Ascending aorta (tissue), 2 donors: ENCODE results near the gene RIPOR1. TPM values are rescaled to one million over a fixed set of nuclear protein-coding genes. Genes with fewer than 3 reads are reported as not detected.
"Not testable (repeated sequence)": the region's sequence is repeated elsewhere in the genome, so short reads cannot be mapped to it uniquely, and the experiment has no call there.

Experiments used
- DNase-seq, 2 donors: peaks; one replicate each; pipeline ENCODE4 v3.0.0-alpha.2; 2019; ENCODE audit warnings: low spot score in 2 of 2
- H3K27ac ChIP-seq, 2 donors: fragments of 200-600 bp; sonication (generic); one replicate each; pipeline ENCODE4 v1.5.1; 2016 to 2017; ENCODE audit warnings: mild to moderate bottlenecking in 1 of 2
- H3K27me3 ChIP-seq: fragments of 200-600 bp; sonication (generic); one replicate; pipeline ENCODE4 v1.5.1; 2017
- H3K36me3 ChIP-seq, 2 donors: fragments of 200-600 bp; sonication (generic); one replicate each; pipeline ENCODE4 v1.5.1; 2016
- H3K4me1 ChIP-seq, 2 donors: fragments of 200-600 bp; sonication (generic); one replicate each; pipeline ENCODE4 v1.5.1; 2016 to 2017; ENCODE audit warnings: mild to moderate bottlenecking in 1 of 2
- H3K4me3 ChIP-seq, 2 donors: fragments of 200-600 bp; sonication (generic); one replicate each; pipeline ENCODE4 v1.5.1; 2016 to 2017; ENCODE audit warnings: mild to moderate bottlenecking in 1 of 2
- H3K9me3 ChIP-seq, 2 donors: fragments of 200-600 bp; sonication (generic); one replicate each; pipeline ENCODE4 v1.5.1; 2016
- intact Hi-C: fragments of 100-400 bp; cut with DNase I; formaldehyde crosslinking; loops from one replicate; pipeline ENCODE4 v1.15.1; 2023
- total RNA-seq: library from RNA; depleted of rRNA; stranded (reverse); fragments of >200 nt; gene quantifications from one replicate; pipeline ENCODE4 v1.1.0, GENCODE V29; 2016
- TF ChIP-seq, protein P1 (sequence below), 3 experiments: fragments of 200-600 bp in 2 of 3; fragments of 450-650 bp in 1 of 3; sonication (generic) in 2 of 3; IDR thresholded peaks; one replicate each; pipeline ENCODE4 v1.5.1; 2016 to 2019; ENCODE audit warnings: antibody characterized with exemption in 3 of 3, mild to moderate bottlenecking in 1 of 3, moderate library complexity in 1 of 3

RIPOR1 gene
- total RNA-seq, 1 donor from 2014 or later, result 182 TPM

DNA sequence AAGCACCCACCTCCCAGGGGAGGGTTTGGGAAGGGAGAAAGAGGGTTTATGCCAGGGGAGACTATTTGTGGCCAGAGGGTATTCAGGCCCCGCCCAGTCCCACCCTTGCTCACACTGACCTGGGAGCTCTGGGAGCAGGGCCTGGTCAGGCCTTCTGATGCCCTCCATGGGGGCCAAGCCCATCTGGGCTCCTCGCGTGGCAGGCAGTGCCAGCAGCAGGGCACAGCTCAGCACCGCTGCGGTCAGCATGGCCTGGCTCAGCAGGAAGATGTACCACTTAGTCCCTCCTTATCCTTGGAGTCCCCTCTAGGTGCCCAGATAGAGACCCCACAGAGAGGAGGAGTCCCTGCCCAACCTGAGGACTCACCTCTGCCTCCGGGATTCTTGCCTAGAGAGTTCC is 45.5 kb upstream of the RIPOR1 start, which contains the start of gene AGRP:
AGRP (minus strand) TSS at position 398 of the 400 bp plus-strand sequence; CDS start at position 249, 149 bp downstream.
- Histone ChIP-seq H3K9me3 (no peaks in the 10 kb centered on the region), H3K27me3 (no peaks in the 10 kb centered on the region), H3K27ac (no peak within 1 kb of the TSS), H3K36me3 (no peaks in the 10 kb centered on the region), H3K4me3 (peak within 1 kb of the TSS in 1 of 2 donors; percentile 73), H3K4me1 (peaks cover 4 to 24% of the 10 kb centered on the region in 2 donors)
- intact Hi-C loops, result loop anchor here (5.0 kb wide), 1 partner anchor 79 kb away; the partner anchor contains the start of gene CTCF
- no peak for DNase-seq
- TF ChIP-seq, protein P1, sequence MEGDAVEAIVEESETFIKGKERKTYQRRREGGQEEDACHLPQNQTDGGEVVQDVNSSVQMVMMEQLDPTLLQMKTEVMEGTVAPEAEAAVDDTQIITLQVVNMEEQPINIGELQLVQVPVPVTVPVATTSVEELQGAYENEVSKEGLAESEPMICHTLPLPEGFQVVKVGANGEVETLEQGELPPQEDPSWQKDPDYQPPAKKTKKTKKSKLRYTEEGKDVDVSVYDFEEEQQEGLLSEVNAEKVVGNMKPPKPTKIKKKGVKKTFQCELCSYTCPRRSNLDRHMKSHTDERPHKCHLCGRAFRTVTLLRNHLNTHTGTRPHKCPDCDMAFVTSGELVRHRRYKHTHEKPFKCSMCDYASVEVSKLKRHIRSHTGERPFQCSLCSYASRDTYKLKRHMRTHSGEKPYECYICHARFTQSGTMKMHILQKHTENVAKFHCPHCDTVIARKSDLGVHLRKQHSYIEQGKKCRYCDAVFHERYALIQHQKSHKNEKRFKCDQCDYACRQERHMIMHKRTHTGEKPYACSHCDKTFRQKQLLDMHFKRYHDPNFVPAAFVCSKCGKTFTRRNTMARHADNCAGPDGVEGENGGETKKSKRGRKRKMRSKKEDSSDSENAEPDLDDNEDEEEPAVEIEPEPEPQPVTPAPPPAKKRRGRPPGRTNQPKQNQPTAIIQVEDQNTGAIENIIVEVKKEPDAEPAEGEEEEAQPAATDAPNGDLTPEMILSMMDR (IDR thresholded peaks at IDR 0.05), result no peak

DNA sequence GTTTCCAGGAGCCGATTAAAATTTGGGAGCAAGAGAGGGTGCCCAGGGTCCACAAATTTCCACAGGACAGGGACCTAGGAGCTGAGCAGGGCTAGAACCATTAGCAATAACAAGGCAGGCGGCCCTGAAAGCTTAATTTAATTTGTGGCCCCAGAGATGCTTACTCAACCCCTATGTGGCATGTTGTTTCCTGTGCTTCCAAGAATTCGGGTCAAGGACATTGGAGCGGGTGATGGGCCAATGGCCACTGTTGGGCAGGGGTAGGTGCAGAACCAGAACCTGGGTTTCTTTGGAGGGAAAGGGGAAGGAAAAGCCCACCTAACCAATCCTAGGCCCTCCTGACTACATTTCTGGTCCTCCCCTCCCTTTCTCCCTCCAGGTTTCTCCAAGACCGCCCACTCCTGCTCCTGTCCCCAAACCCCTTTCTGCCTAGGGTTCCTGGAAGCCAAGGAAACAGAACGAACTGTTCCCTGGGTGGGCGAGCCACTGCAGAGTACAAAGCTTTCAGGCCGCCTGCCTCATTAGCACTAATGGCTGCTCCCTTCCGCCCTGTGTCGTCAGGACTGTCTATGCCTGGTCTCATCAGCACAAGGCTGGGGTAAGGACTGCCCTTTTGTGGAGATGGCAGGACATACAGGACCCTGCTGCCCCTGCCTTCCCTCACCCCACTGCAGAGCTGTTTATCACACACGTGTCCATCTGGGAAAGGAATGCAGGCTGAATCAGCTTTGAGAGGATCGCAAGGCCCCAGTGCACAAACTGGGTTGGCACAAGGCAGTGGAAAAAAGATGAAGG is 44.7 kb upstream of the RIPOR1 start:
- no peak overlapping the region for H3K27ac ChIP-seq
- no peaks in the 10 kb centered on the region for H3K9me3 ChIP-seq
- intact Hi-C loops, result loop anchor here (5.0 kb wide), 1 partner anchor 78 kb away; the partner anchor contains the start of gene CTCF

DNA sequence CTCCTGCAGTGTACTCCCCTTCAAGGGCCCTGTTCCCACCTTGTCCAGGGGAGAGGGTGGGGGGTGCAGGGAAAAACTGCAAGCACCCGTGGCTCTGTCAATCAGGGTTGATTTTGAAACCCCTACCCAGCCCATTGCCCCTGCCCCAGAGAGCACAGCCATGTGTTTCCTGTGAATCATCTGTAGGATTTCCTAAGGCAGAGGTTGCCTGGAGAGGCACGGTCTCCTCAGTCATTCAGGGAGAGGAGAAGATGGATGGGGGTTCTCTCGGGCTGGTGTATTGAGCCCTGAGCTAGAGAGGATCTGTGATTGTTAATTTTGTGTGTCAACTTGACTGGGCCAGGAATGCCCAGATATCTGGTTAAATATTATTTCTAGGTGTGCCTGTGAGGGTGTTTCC is 41.8 kb upstream of the RIPOR1 start:
- Histone ChIP-seq H3K36me3 (no peaks in the 10 kb centered on the region), H3K4me3 (no peak overlapping the region), H3K4me1 (peaks cover 4 to 15% of the 10 kb centered on the region in 2 donors), H3K27me3 (no peaks in the 10 kb centered on the region), H3K27ac (no peak overlapping the region), H3K9me3 (no peaks in the 10 kb centered on the region)
- TF ChIP-seq, protein P1 (IDR thresholded peaks at IDR 0.05), result no peak
- intact Hi-C loops, result no loop called here
- DNase-seq, result no peak

More for the DNA sequence above, 44.7 kb upstream of the RIPOR1 start:
- no peak for DNase-seq
- Histone ChIP-seq H3K27me3 (no peaks in the 10 kb centered on the region), H3K36me3 (no peaks in the 10 kb centered on the region), H3K4me3 (no peak overlapping the region), H3K4me1 (peaks cover 4 to 23% of the 10 kb centered on the region in 2 donors)
- TF ChIP-seq, protein P1 (IDR thresholded peaks at IDR 0.05), result no peak

DNA sequence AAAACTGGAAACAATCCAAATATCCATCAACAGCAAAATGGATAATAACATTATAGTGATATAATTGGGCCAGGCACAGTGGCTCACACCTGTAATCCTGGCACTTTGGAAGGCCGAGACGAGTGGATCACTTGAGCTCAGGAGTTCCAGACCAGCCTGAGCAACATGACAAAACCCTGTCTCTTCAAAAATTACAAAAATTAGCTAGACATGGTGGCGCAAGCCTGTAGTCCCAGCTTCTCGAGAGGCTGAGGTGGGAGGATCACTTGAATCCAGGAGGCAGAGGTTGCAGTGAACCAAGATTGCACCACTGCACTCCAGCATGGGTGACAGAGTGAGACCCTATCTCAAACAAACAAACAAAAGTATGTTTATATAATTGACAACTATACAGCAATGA is 41.1 kb upstream of the RIPOR1 start:
- DNase-seq, H3K4me3 ChIP-seq, H3K27ac ChIP-seq, H3K4me1 ChIP-seq, H3K9me3 ChIP-seq, H3K36me3 ChIP-seq, H3K27me3 ChIP-seq, intact Hi-C loops: not testable (repeated sequence)

DNA sequence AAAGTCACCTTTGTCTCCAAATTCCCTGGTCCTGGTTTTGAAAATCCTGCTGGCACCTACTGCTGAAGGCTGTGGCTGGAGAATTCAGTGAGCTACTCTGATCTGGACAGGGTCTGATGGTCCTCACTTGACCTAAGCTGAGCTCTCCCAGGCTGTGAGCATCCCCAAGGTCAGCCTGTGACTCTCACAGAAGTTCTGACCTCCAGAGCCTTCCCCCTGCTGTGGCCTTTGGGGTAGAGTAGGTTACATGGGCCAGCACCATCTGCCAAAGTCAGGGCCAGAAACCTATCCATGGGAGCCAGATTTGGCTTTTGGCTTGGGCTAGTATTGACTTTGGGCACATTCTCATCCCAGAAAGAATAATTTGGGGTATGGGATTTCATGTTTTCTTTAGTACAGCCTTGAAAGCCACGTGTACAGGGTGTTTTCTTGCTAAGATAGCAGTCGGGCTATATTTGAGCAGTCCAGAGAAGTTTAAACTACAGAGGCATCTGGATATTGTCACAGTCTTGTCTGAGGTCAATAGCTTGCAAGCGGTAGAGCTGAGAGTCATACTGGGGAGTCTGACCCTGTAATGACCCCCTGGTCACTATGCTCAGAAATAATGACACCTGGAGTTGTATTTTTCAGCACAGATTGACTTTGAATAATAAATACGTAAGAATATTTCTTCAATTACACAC is 39.1 kb upstream of the RIPOR1 start:
- no peak for DNase-seq
- no peaks in the 10 kb centered on the region for H3K27me3 ChIP-seq
- TF ChIP-seq, protein P1 (IDR thresholded peaks at IDR 0.05), result no peak
- no peaks in the 10 kb centered on the region for H3K9me3 ChIP-seq
- no peaks in the 10 kb centered on the region for H3K36me3 ChIP-seq
- intact Hi-C loops, result no loop called here
- H3K4me1 ChIP-seq, result peaks cover 0 to 6% of the 10 kb centered on the region in 2 donors
- H3K4me3 ChIP-seq, result no peak overlapping the region
- peak overlapping the region; percentile 33 to 42 for H3K27ac ChIP-seq
